Measurements from ENCODE around the gene RASSF6. TPM values are rescaled to one million over a fixed set of nuclear protein-coding genes. Genes with fewer than 3 reads are reported as not detected.
"Not testable (repeated sequence)": the region's sequence is repeated elsewhere in the genome, so short reads cannot be mapped to it uniquely, and the experiment has no call there.

RASSF6 gene
- total RNA-seq, 1 experiment from 2014 or later: 0.12 TPM

DNA sequence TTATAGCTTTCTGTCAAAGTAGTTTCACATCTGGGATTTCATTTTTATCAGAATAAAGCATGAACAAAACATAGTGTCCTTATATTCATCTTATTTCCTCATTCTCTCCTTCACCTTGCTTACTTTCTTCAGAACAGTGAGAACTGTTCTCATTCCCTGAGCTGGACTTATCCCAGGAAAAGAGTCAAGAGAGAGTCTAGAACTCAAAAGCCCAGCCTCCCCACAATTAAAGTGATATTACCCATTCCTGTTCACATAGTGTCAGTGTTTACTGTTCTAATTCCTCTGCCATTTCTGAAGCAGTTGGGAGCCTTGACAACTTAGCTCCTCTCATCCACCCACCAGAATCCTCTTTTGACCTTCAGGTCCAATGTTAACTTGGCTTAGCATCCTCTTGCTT, 42.9 kb downstream of the RASSF6 start:
- DNase-seq (ENCODE audit: low read depth): no peak

GRCh38 chr4:73576381-73576780, 43.9 kb downstream of the RASSF6 start:
- DNase-seq (ENCODE audit: low read depth): no peak

GRCh38 chr4:73575660-73576059, 44.6 kb downstream of the RASSF6 start:
- no peak for DNase-seq (ENCODE audit: low read depth)

- peak; percentile 72 for DNase-seq (ENCODE audit: low read depth)
These were observed 46.3 kb downstream of the RASSF6 start for GRCh38 chr4:73573794-73574528.

DNA sequence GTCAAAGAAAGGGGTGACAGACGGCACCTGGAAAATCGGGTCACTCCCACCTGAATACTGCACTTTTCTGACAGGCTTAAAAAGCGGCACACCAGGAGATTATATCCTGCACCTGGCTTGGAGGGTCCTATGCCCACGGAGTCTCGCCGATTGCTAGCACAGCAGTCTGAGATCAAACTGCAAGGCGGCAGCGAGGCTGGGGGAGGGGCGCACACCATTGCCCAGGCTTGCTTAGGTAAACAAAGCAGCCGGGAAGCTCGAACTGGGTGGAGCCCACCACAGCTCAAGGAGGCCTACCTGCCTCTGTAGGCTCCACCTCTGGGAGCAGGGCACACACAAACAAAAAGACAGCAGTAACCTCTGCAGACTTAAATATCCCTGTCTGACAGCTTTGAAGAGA, 69.4 kb downstream of the RASSF6 start:
- not testable (repeated sequence) for DNase-seq (ENCODE audit: low read depth)

DNA sequence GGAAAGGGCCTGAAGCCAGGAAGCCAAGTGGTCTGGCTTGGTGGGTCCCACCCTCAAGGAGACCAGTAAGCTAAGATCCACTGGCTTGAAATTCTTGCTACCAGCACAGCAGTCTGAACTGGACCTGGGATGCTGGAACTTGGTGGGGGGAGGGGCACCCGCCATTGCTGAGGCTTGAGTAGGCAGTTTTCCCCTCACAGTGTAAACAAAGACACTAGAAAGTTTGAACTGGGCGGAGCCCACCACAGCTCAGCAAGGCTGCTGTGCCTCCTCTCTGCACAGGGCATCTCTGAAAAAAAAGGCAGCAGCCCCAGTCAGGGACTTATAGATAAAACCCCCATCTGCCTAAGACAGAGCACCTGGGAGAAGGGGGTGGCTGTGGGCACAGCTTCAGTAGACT, 75.6 kb downstream of the RASSF6 start:
- no peak for DNase-seq (ENCODE audit: low read depth)

DNA sequence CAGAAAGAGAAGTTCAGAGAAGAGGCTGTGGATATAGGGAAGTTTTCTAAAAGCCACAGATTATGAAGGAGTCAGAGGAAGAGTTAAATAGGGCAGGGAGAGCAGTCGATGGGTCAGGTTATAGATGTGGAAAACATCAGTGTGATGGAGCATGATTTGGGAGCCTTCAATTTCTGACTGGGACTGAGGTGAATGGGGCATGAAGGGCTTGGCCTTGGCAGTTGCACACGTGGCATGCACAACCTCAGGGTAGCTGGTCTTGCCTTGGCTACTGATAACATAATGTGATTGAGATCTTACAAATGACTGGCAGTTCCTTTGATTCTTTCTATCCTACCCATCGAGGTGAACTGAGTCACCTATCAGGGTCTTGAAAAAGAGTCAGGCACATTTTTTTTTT, 79.0 kb downstream of the RASSF6 start:
- no peak for DNase-seq (ENCODE audit: low read depth)

- no peak for DNase-seq (ENCODE audit: low read depth)
These were observed 79.4 kb downstream of the RASSF6 start for GRCh38 chr4:73540826-73541225.

DNA sequence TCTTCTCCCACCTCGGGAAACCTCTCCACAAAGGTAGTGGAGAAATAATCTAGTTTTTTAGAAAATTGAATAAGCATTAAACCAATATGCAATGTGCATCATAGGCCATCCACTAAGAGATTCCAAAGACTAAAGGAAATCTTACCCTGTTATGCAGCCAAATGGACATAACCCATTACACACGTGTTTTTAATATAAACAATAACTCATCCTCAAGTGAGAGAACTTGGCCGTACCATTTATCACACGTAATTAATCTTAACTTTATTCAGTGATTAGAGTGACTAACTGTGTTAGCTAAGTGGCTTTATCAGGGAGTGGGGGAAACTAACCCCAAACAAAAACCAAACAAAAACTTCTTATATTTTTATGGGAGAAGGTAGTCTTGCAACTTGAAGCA, 80.8 kb downstream of the RASSF6 start:
- no peak for DNase-seq (ENCODE audit: low read depth)

- no peak for DNase-seq (ENCODE audit: low read depth)
These were observed 82.1 kb downstream of the RASSF6 start for GRCh38 chr4:73538162-73538561.

- no peak for DNase-seq (ENCODE audit: low read depth)
These were observed 86.5 kb downstream of the RASSF6 start for GRCh38 chr4:73533515-73534422.

GRCh38 chr4:73528171-73528570, 92.1 kb downstream of the RASSF6 start:
- DNase-seq (ENCODE audit: low read depth): no peak

DNA sequence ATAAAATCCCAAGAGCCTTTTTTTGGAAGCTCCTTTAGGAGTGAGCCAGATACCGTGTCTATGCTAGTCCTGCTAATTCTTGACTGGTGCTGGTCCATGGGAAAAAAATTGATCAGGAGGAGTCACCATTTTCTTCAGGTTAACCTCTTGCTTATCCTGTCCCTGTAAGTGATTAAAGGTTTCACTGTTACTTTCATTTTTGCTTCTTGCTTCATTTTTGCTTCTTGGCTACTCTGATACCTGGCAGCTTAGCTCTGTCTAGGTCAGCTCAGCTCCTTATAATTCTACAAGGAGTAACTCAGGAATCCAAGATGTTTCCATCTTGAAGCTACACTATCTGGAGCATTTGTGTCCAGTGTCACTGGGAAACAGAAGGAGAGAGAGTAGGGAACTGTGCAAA, 93.0 kb downstream of the RASSF6 start:
- no peak for DNase-seq (ENCODE audit: low read depth)

GRCh38 chr4:73525611-73526010, 94.6 kb downstream of the RASSF6 start:
- DNase-seq (ENCODE audit: low read depth): no peak

- no peak for DNase-seq (ENCODE audit: low read depth)
These were observed 97.1 kb downstream of the RASSF6 start for GRCh38 chr4:73523126-73523525.

Other genes with a start within 250 kb of the RASSF6 start
- gene ALB, start 216.1 kb downstream of the RASSF6 start, total RNA-seq (2014; rRNA removed; shearing (Covaris generic)): not detected in 2 replicates
- 1.1 and 1.8 TPM in 2 replicates for gene AFP, start 184.2 kb downstream of the RASSF6 start, total RNA-seq (2014; rRNA removed; shearing (Covaris generic))
- gene AFM, start 138.7 kb downstream of the RASSF6 start, total RNA-seq (2014; rRNA removed; shearing (Covaris generic)): under 0.01 and 0.10 TPM in 2 replicates
- gene CXCL8, start 120.1 kb upstream of the RASSF6 start, total RNA-seq (2014; rRNA removed; shearing (Covaris generic)): 66.9 and 79.5 TPM in 2 replicates
- gene CXCL6, start 216.2 kb upstream of the RASSF6 start, total RNA-seq (2014; rRNA removed; shearing (Covaris generic)): not detected in 2 replicates
- gene PF4V1, start 232.9 kb upstream of the RASSF6 start, total RNA-seq (2014; rRNA removed; shearing (Covaris generic)): 0.72 TPM in 1 of 2 replicates, not detected in the other
- 21.0 and 24.3 TPM in 2 replicates for gene CXCL1, start 249.0 kb upstream of the RASSF6 start, total RNA-seq (2014; rRNA removed; shearing (Covaris generic))

Data from RPMI7951 (cell line).